GM19468 (cell line): ENCODE results near the gene SYTL1.

ENCODE experiments used
- ATAC-seq: cut with Tn5 transposase; IDR thresholded peaks from one replicate; pipeline ENCODE4 v1.9.1; 2021; ENCODE audit warnings: mild to moderate bottlenecking, moderate library complexity, moderate number of reproducible peaks; ENCODE audit not compliant: unreplicated experiment; ENCODE audit errors: extremely low read depth

SYTL1 gene

GRCh38 chr1:27341525-27342252 lies at the start of gene SYTL1:
Gene SYTL1, plus strand, starts transcription at chr1:27342022. Its CDS starts 3,313 bp downstream, at chr1:27345335.
- no peak for ATAC-seq

DNA sequence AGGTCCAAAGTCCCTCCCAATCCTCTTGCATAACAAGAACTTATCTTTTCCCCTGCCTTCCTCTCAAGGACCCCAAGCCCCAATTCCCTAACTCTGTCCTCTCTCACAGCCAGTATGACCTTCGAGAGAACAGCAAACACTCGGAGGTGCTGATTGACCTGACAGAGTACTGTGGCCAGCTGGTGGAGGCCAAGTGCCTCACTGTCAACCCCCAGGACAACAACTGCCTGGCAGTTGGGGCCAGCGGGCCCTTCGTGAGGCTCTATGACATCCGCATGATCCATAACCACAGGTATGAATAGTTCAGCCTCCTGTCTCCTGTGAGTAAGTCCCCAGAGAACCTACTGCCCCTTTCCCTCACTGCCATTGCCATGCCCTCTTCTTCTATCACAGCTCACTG lies 49.7 kb upstream of the SYTL1 start:
- ATAC-seq, result no peak

DNA sequence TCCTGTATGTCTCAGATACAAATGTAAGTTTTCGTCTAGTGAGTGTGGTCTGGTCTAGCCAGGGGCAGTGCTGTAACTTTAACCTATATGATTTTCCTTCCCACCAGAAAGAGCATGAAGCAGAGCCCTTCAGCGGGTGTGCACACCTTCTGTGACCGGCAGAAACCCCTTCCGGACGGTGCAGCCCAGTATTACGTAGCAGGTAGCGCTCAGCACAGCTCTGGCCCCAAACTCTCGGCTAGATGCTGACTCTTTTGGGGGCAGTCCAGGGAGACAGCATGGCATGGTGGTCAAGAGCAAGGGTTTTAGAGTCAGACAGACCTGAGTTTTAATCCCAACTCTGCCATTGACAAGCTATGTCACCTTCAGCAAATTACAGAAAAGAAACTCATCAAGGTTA lies 47.9 kb upstream of the SYTL1 start:
- no peak for ATAC-seq

- no peak for ATAC-seq
These were observed 45.0 kb upstream of the SYTL1 start for GRCh38 chr1:27296773-27297291.

GRCh38 chr1:27297903-27298302 lies 43.9 kb upstream of the SYTL1 start:
- no peak for ATAC-seq

DNA sequence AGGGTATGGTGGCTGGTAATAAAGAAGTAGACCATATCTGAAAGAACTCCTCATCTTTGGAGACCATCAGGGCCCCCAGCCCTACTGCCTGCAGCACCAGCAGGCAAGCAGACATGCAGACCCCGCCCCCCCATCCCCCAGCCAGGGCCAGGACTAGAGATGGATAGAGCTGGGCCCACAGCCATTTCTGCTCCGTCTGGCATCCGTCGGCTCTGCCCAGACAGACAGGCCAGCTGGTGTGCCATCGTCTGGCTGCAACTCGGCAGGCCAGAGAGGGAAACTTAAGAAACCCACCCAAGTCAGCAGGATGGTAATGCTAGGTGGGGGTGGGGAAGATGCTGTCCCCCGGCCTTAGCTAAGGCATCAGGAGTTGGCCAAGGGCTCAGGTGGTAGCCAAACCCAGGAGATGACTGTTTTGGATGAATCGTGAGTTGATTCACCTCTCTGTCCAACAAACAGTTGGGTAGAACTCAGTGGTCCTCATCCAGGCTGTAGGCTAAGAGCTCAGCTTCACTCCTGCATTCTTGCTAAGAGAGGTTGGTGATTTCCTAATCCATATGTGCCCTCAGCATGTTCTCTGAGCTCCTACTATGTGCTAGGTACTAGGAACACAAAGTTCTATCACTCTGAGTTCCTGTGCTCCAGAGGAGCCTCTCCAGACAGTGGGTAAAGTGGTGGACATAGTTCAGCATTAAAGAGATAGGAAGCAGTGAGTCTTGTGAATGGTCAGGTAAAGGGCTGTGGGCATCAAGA lies 43.0 kb upstream of the SYTL1 start:
- no peak for ATAC-seq

GRCh38 chr1:27299385-27300271 lies 42.2 kb upstream of the SYTL1 start:
- no peak for ATAC-seq

DNA sequence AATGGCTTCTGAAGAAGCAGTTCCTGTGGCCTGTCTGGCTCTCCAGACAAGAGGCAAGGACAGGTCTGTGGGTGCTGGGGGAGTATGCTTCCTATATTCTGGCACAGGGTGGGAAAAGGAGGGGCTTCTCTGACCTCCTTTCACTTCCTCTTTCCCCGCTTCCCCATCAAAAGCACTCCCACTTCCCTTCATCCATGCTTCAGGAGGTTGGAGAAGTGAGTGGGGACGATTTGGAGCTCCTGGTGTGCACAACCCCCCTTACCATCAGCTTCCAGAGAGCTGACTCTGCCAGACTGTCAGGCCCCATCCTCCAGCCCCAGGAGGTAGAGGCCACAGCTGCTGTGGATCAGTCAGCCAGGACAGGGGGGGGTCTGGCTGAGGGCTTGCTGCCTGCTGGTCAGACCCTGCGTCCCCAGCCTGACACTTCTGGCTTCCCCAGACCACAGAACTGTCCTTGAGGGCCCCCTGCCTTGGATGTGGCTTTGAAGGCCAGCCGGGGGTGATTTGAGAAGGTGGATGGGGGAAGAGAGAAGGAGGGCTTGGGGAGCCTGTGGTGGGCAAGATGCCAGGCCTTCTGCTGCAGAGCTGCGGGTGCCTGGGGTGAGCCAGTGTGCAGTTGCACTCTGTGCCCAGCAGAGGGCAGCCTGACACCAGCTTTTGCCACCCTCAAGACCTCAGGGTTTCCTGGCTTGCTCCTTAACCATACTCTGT lies 41.3 kb upstream of the SYTL1 start:
- no peak for ATAC-seq

DNA sequence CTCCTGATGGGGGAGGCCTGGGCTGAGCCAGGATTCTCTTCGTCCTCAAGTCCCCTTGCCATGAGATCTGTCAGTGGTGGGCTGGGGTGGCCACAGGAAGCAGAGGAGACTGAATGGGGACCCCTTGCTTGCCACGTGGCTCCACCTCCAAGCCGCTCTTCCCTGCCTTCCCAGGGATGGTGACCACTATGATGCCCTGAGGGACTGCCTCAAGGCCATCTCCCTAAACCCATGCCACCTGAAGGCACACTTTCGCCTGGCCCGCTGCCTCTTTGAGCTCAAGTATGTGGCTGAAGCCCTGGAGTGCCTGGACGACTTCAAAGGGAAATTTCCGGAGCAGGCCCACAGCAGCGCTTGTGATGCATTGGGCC lies 40.8 kb upstream of the SYTL1 start:
- no peak for ATAC-seq

- no peak for ATAC-seq
These were observed 40.1 kb upstream of the SYTL1 start for GRCh38 chr1:27301582-27302199.

DNA sequence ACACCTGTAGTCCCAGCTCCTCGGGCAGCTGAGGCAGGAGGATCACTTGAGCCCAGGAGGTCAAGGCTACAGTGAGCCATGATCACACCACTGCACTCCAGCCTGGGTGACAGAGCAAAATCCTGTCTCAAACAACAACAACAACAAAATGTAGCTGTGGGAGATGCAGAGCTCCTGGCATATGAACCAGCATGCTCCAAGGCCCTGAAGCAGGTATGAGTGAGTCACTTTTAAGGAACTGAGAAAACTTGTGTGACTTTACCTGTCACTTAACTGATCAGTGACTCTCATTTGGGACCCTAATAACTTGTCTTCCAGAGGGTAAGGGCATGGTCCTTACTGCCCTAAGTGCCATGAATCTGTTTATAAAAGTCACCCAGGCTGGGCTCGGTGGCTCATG lies 39.2 kb upstream of the SYTL1 start:
- no peak for ATAC-seq

DNA sequence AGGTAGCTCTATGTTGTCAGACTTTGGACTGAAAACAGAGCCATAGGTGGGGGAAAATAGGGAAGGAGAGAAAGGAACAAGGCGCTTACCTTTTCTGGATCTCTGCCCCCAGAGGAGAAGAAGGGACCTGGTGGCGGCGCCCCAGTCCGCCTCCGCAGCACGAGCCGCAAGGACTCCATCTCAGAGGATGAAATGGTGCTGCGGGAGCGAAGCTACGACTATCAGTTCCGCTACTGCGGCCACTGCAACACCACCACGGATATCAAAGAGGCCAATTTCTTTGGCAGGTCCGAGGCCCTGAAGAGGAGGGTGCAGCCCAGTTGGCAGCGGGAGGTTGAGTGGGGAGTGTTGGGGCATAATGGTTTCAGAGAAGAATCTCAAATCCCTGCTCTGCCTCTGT lies 38.3 kb upstream of the SYTL1 start:
- ATAC-seq, result no peak

DNA sequence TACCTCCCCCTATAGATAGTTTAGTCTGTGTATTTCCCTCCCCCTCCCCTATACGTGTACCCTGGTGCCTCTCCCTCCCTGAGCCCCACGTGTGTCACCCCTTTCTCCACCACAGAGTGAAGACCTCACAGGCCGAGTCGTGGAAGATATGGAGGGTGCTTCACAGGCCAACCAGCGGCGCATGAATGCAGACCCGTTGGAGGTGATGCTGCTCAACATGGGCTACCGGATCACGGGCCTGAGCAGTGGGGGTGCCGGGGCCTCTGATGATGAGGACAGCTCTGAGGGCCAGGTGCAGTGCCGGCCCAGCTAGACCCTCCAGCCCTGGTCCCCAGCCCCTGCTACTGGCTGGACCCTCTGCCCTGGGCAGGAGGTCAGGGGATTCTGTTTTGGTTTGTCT lies 35.8 kb upstream of the SYTL1 start:
- ATAC-seq, result no peak

- ATAC-seq, result no peak
These were observed 34.7 kb upstream of the SYTL1 start for GRCh38 chr1:27306892-27307761.

- no peak for ATAC-seq
These were observed 33.8 kb upstream of the SYTL1 start for GRCh38 chr1:27307874-27308598.

DNA sequence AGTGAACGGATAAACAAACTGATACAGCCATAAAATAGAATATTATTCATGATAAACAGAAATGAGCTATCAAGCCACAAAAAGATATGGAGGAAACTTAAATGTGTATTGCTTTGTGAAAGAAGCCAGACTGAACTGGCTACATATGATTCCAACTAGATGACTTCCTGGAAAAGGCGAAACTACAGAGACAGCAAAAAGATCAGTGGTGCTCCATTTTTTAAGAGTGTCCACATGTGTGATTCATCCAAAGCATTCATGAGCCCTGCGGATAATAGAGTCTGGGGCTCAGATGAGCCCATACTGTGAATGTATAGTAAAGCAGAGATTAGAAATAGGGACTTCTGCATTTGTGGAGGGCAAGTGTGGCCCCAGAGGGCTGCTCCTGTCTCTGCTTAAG lies 27.7 kb upstream of the SYTL1 start:
- no peak for ATAC-seq

DNA sequence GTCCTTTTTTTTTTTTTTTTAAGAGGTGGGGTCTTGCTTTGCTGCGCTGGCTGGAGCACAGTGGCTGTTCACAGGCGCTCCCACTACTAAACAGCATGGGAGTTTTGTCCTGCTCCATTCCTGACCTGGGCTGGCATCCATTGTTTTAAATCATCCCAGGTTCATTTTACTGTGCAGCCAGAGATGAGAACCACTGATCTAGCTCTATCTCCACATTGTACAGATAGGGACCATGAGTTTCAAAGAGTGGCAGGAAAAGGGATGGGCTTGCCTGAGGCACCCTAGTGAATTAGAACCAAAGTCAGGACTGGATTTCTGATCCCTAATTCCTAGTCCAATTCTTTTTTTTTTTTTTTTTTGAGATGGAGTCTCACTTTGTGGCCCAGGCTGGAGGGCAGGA lies 27.1 kb upstream of the SYTL1 start:
- no peak for ATAC-seq

DNA sequence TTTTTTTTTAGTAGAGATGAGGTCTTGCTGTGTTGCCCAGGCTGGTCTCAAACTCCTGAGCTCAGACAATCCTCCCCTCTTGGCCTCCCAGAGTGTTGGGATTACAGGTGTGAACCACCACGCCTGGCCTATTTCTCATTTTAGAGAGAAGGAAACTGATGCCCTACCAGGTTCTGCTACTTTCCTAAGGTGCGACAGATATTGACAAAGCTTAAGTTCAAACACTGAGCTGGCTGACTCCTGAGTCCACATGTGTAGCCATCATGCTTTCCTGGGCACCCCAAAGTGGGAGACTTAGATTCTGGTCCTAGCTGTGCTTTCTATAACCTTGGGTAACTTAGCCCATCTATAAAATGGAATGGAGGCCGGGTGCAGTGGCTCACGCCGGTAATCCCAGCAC lies 25.0 kb upstream of the SYTL1 start:
- ATAC-seq, result no peak
